H1 (cell line): ENCODE results near the gene FARS2. TPM values are rescaled to one million over a fixed set of nuclear protein-coding genes. Genes with fewer than 3 reads are reported as not detected.

Experiments
- CTCF ChIA-PET: fragments of 300-600 bp; sonication (Branson Sonifier 250); formaldehyde crosslinking; loops from one replicate; lab custom pipeline; 2021; ENCODE audit not compliant: partially characterized antibody; lab: Charles Lee
- POLR2A ChIA-PET: fragments of 300-600 bp; sonication (Branson Sonifier 250); formaldehyde crosslinking; loops from one replicate; lab custom pipeline; 2021; ENCODE audit warnings: inconsistent platforms; ENCODE audit not compliant: partially characterized antibody; lab: Charles Lee
- DNase-seq, 2 experiments: peaks; one replicate each; pipeline versions ENCODE4 v3.0.0 to v3.0.0-alpha.2; 2010 to 2022; ENCODE audit warnings: low spot score in 2 of 2, low read depth in 1 of 2, mixed read lengths in 1 of 2
- FAIRE-seq: peaks from 2 replicates; lab custom pipeline; 2011; peaks lifted over from hg19 to GRCh38; lab: Jason Lieb, UNC
- H2AFZ ChIP-seq: 2 replicates; pipeline ENCODE4 v1.8.1; 2012; ENCODE audit warnings: low read length, inconsistent platforms
- H2AK5ac ChIP-seq: 2 replicates; pipeline ENCODE4 v1.6.1; 2013; ENCODE audit warnings: low read depth, low read length
- H2BK120ac ChIP-seq: replicated peaks from 2 replicates; pipeline ENCODE3; 2013; ENCODE audit warnings: low read depth, low read length, inconsistent platforms
- H2BK12ac ChIP-seq: 2 replicates; pipeline ENCODE4 v1.6.1; 2013; ENCODE audit warnings: low read depth, low read length
- H2BK15ac ChIP-seq: 2 replicates; pipeline ENCODE4 v1.6.1; 2013; ENCODE audit warnings: low read length
- H2BK20ac ChIP-seq: 2 replicates; pipeline ENCODE4 v1.6.1; 2013; ENCODE audit warnings: low read length
- H2BK5ac ChIP-seq: 2 replicates; pipeline ENCODE4 v1.6.1; 2013; ENCODE audit warnings: low read depth, low read length
- H3K14ac ChIP-seq: 2 replicates; pipeline ENCODE4 v1.6.1; 2013; ENCODE audit warnings: inconsistent platforms; ENCODE audit not compliant: insufficient read length
- H3K18ac ChIP-seq: 2 replicates; pipeline ENCODE4 v1.6.1; 2013; ENCODE audit warnings: low read length; ENCODE audit errors: extremely low read depth
- H3K23ac ChIP-seq: 2 replicates; pipeline ENCODE4 v1.6.1; 2013; ENCODE audit warnings: inconsistent platforms; ENCODE audit not compliant: insufficient read length
- H3K23me2 ChIP-seq: 2 replicates; pipeline ENCODE4 v1.6.1; 2013; ENCODE audit warnings: low read depth, low read length
- H3K27ac ChIP-seq: 2 replicates; pipeline ENCODE4 v1.6.1; 2011; ENCODE audit warnings: low read depth, low read length, inconsistent platforms
- H3K27me3 ChIP-seq, 4 experiments: replicated peaks in 1 of 4; 1 replicate in 1 of 4; 2 replicates in 3 of 4; pipeline versions ENCODE4 v1.6.1 to v1.8.1; 2011 to 2013; ENCODE audit warnings: low read length in 3 of 4, mild to moderate bottlenecking in 3 of 4, inconsistent platforms in 2 of 4, mixed read lengths in 2 of 4, moderate library complexity in 1 of 4; ENCODE audit not compliant: control insufficient read depth in 3 of 4, insufficient read depth in 3 of 4; ENCODE audit errors: extremely low read depth in 1 of 4
- H3K36me3 ChIP-seq, 4 experiments: 2 replicates each; pipeline versions ENCODE4 v1.6.1 to v1.8.1; 2011 to 2013; ENCODE audit warnings: mild to moderate bottlenecking in 4 of 4, low read length in 3 of 4, moderate library complexity in 2 of 4, control low read depth in 1 of 4, inconsistent platforms in 1 of 4; ENCODE audit not compliant: insufficient read depth in 4 of 4, control insufficient read depth in 2 of 4
- H3K4ac ChIP-seq: replicated peaks from 2 replicates; pipeline ENCODE3; 2013; ENCODE audit warnings: low read length, low read depth, mixed read lengths, inconsistent platforms; ENCODE audit not compliant: insufficient read length
- H3K4me1 ChIP-seq, 4 experiments: replicated peaks in 1 of 4; 1 replicate in 1 of 4; 2 replicates in 3 of 4; pipeline versions ENCODE4 v1.6.1 to v1.8.1; 2011 to 2013; ENCODE audit warnings: low read length in 3 of 4, inconsistent platforms in 2 of 4, mixed read lengths in 1 of 4; ENCODE audit not compliant: insufficient read depth in 4 of 4, control insufficient read depth in 3 of 4
- H3K4me2 ChIP-seq, 2 experiments: 2 replicates each; pipeline versions ENCODE4 v1.6.1 to v1.8.1; 2011 to 2013; ENCODE audit warnings: low read depth in 2 of 2, low read length in 2 of 2, control low read depth in 1 of 2, inconsistent platforms in 1 of 2, mild to moderate bottlenecking in 1 of 2; ENCODE audit not compliant: insufficient read depth in 1 of 2
- H3K4me3 ChIP-seq, 4 experiments: fragments of 200-600, 300-600 bp in 1 of 4; sonication (generic), shearing (Covaris generic), sonication (Bioruptor Twin) in 1 of 4; 2 replicates each; pipeline versions ENCODE4 v1.5.1 to v1.8.1; 2011 to 2016; ENCODE audit warnings: low read length in 4 of 4, low read depth in 3 of 4, control low read depth in 2 of 4, inconsistent platforms in 2 of 4, mild to moderate bottlenecking in 2 of 4, mixed read lengths in 1 of 4, moderate library complexity in 1 of 4; ENCODE audit not compliant: insufficient read depth in 2 of 4; ENCODE audit errors: extremely low read depth in 1 of 4
- H3K56ac ChIP-seq: replicated peaks from 2 replicates; pipeline ENCODE3; 2013; ENCODE audit warnings: low read depth, mild to moderate bottlenecking, mixed read lengths, low read length, inconsistent platforms; ENCODE audit not compliant: insufficient read length
- H3K79me1 ChIP-seq: 2 replicates; pipeline ENCODE4 v1.6.1; 2013; ENCODE audit warnings: low read depth, low read length, control low read depth
- H3K79me2 ChIP-seq, 2 experiments: 2 replicates each; pipeline versions ENCODE4 v1.6.1 to v1.8.1; 2012 to 2013; ENCODE audit warnings: low read length in 2 of 2, mild to moderate bottlenecking in 2 of 2, inconsistent platforms in 1 of 2; ENCODE audit not compliant: insufficient read depth in 2 of 2, control insufficient read depth in 1 of 2
- H3K9ac ChIP-seq, 4 experiments: replicated peaks in 1 of 4; 1 replicate in 1 of 4; 2 replicates in 3 of 4; pipeline versions ENCODE4 v1.6.1 to v1.8.1; 2011 to 2013; ENCODE audit warnings: low read depth in 3 of 4, low read length in 3 of 4, control low read depth in 2 of 4, mild to moderate bottlenecking in 2 of 4, moderate library complexity in 2 of 4, inconsistent platforms in 1 of 4; ENCODE audit errors: extremely low read depth in 1 of 4
- H3K9me3 ChIP-seq, 2 experiments: 2 replicates each; pipeline versions ENCODE4 v1.6.1 to v1.8.1; 2012 to 2013; ENCODE audit warnings: mild to moderate bottlenecking in 2 of 2, moderate library complexity in 2 of 2, control low read depth in 1 of 2, inconsistent platforms in 1 of 2, low read depth in 1 of 2, low read length in 1 of 2, mixed read lengths in 1 of 2; ENCODE audit not compliant: insufficient read depth in 2 of 2
- H4K20me1 ChIP-seq, 2 experiments: replicated peaks in 1 of 2; 2 replicates each; pipeline versions ENCODE3 to v1.8.1; 2011 to 2013; ENCODE audit warnings: inconsistent platforms in 2 of 2, low read length in 2 of 2, mild to moderate bottlenecking in 1 of 2; ENCODE audit not compliant: insufficient read depth in 2 of 2, control insufficient read depth in 1 of 2
- H4K5ac ChIP-seq: 2 replicates; pipeline ENCODE4 v1.6.1; 2013; ENCODE audit warnings: low read length, low read depth, mixed read lengths, inconsistent platforms; ENCODE audit not compliant: insufficient read length
- H4K8ac ChIP-seq: 2 replicates; pipeline ENCODE4 v1.8.0; 2013; ENCODE audit warnings: mild to moderate bottlenecking, moderate library complexity, low read length, inconsistent platforms; ENCODE audit not compliant: insufficient read depth; ENCODE audit errors: extremely low read depth
- H4K91ac ChIP-seq: replicated peaks from 2 replicates; pipeline ENCODE3; 2013; ENCODE audit warnings: low read length, mixed read lengths, inconsistent platforms; ENCODE audit not compliant: insufficient read length
- CBX5 ChIP-seq: fragments of 300-800, 300-1000 bp; sonication (generic); IDR thresholded peaks from 2 replicates; pipeline ENCODE4 v1.7.1; 2016; ENCODE audit warnings: antibody characterized with exemption, low read length, low read depth
- CBX8 ChIP-seq: fragments of 300-800, 300-1000 bp; sonication (generic); IDR thresholded peaks from 2 replicates; pipeline ENCODE4 v1.7.1; 2016; ENCODE audit warnings: low read depth, low read length, borderline replicate concordance
- E2F6 ChIP-seq: IDR thresholded peaks from 2 replicates; pipeline ENCODE4 v1.6.1; 2012; ENCODE audit warnings: inconsistent platforms
- HDAC6 ChIP-seq: IDR thresholded peaks from one replicate; pipeline ENCODE4 v1.7.1; 2012; ENCODE audit warnings: low read depth, mild to moderate bottlenecking, inconsistent platforms, low read length, moderate library complexity
- NANOG ChIP-seq: IDR thresholded peaks from 2 replicates; pipeline ENCODE4 v1.6.1; 2011; ENCODE audit warnings: low read length, low read depth, mild to moderate bottlenecking, inconsistent platforms; ENCODE audit not compliant: insufficient read depth, poor library complexity, severe bottlenecking
- RBBP5 ChIP-seq: IDR thresholded peaks from 2 replicates; pipeline ENCODE4 v1.7.1; 2012; ENCODE audit warnings: low read depth, mild to moderate bottlenecking, inconsistent platforms, low read length, moderate library complexity, borderline replicate concordance
- SP2 ChIP-seq: IDR thresholded peaks from 2 replicates; pipeline ENCODE4 v1.6.1; 2012; ENCODE audit warnings: mild to moderate bottlenecking, low read length, inconsistent platforms
- SRF ChIP-seq: IDR thresholded peaks from 2 replicates; pipeline ENCODE4 v1.6.1; 2011; ENCODE audit warnings: mild to moderate bottlenecking, low read depth, low read length, moderate library complexity
- TAF1 ChIP-seq: IDR thresholded peaks from 2 replicates; pipeline ENCODE4 v1.6.1; 2011; ENCODE audit warnings: mild to moderate bottlenecking, low read depth, low read length
- TBP ChIP-seq: IDR thresholded peaks from 2 replicates; pipeline ENCODE4 v1.6.1; 2011; ENCODE audit warnings: low read depth, low read length, improper control_type of control experiment
- WGBS, 2 experiments: shearing (Covaris generic) in 1 of 2; methylation state at CpG; one replicate each; pipeline versions ENCODE4 v1.1.6 to v1.1.7; 2013 to 2015; ENCODE audit warnings: low lambda C conversion rate in 2 of 2, mixed read lengths in 2 of 2, inconsistent platforms in 1 of 2, low coverage in 1 of 2, missing lambda C conversion rate in 1 of 2; ENCODE audit not compliant: insufficient replicate concordance in 2 of 2, insufficient coverage in 1 of 2, insufficient read length in 1 of 2; ENCODE audit errors: extremely low coverage in 1 of 2, missing lambda C conversion rate in 1 of 2; 5-methylcytosine and 5-hydroxymethylcytosine counted together
- polyA plus RNA-seq, 7 experiments: library from polyadenylated mRNA; depleted of rRNA in 3 of 7; stranded (reverse) in 5 of 7; unstranded in 2 of 7; fragments of >200 nt in 5 of 7; fragments of 200-250 nt in 2 of 7; gene quantifications; 1 replicate in 5 of 7; 2 replicates in 1 of 7; 4 replicates in 1 of 7; pipeline versions ENCODE4 v1.2.1 to v1.2.3, GENCODE V29; 2011 to 2013; ENCODE audit warnings: missing spikeins in 2 of 7, mixed read lengths in 2 of 7
- total RNA-seq: library from RNA; stranded (reverse); fragmentation: NEBNext Ultra II Directional; extraction: Animal tissue kit (Norgen Biotek cat#: 25700); gene quantifications from 2 replicates; pipeline ENCODE4 v1.2.1, GENCODE V29; 2021
- TF ChIP-seq, protein P1 (sequence below): IDR thresholded peaks from 2 replicates; pipeline ENCODE4 v1.6.1; 2012; ENCODE audit warnings: inconsistent platforms

FARS2 gene
- total and polyA plus RNA-seq, 2 of the 8 experiments (the other 6 are each of a cell fraction or from before 2014, with no cell fraction given) = 11.7 to 14.4 TPM

DNA sequence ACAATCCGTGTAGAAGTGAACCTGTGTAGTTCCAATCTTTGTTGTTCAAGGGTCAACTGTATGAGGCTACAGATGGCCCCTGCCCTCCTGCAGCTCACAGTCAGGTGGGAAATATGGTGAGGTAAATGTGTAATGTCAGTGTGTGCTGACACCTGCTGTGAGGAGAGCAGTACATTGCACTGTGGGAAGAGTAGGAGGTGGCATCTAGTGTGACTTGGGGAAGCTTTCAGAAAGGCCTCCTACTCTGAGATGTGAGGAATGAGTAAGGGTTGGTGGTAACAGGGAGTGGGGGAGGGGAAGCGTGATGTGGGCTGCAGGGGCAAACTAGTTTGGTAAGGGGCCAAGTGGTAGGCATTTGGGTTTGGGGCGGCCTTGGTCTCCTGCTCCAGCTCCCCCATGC, 188.8 kb downstream of the FARS2 start:
- ChIA-PET CTCF (no interaction called here), POLR2A (no interaction called here)
- H3K56ac ChIP-seq = no peak overlapping the region
- H3K4me2 ChIP-seq = no peak overlapping the region
- no peaks in the 10 kb centered on the region for H3K36me3 ChIP-seq
- no peaks in the 10 kb centered on the region for H3K23me2 ChIP-seq
- H2BK15ac ChIP-seq = no peak overlapping the region
- H2AFZ ChIP-seq = no peak overlapping the region
- no peak overlapping the region for H4K5ac ChIP-seq
- peaks cover 2% of the 10 kb centered on the region; the same call in 1 of the 2 replicates for H3K79me1 ChIP-seq
- DNase-seq (no peak), FAIRE-seq (no peak)
- H3K14ac ChIP-seq = no peak overlapping the region
- no peak overlapping the region for H3K4me3 ChIP-seq
- no peak overlapping the region for H2BK20ac ChIP-seq
- 86% methylated on average over 3 of the region's 3 CpGs; no CpG with 5 or more reads in 1 of the 2 experiments for WGBS, 2 experiments
- no peak overlapping the region for H4K8ac ChIP-seq
- H3K27ac ChIP-seq = no peak overlapping the region
- H3K23ac ChIP-seq = no peak overlapping the region
- no peak overlapping the region for H2AK5ac ChIP-seq
- no peaks in the 10 kb centered on the region for H3K9me3 ChIP-seq
- H3K4me1 ChIP-seq = peaks cover 0 to 3% (median 0%) of the 10 kb centered on the region in 4 experiments; a peak in 2 of 7 replicates
- H3K27me3 ChIP-seq = no peaks in the 10 kb centered on the region
- no peaks in the 10 kb centered on the region for H3K79me2 ChIP-seq
- H3K18ac ChIP-seq = no peak overlapping the region
- no peak overlapping the region for H2BK5ac ChIP-seq
- H3K9ac ChIP-seq = no peak overlapping the region
- H4K91ac ChIP-seq = no peak overlapping the region
- no peaks in the 10 kb centered on the region for H4K20me1 ChIP-seq
- no peak overlapping the region for H2BK12ac ChIP-seq
- no peak overlapping the region for H3K4ac ChIP-seq
- H2BK120ac ChIP-seq = no peak overlapping the region
- TF ChIP-seq SP2 (no peak), CBX5 (no peak), SRF (no peak), TAF1 (no peak), RBBP5 (no peak), NANOG (no peak), TBP (no peak), HDAC6 (no peak), CBX8 (no peak), E2F6 (no peak)
- TF ChIP-seq, protein P1, sequence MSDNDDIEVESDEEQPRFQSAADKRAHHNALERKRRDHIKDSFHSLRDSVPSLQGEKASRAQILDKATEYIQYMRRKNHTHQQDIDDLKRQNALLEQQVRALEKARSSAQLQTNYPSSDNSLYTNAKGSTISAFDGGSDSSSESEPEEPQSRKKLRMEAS = no peak
